Activated T-helper 1 cell treated with Interleukin-2 at 50 U/mL for 16 hours (primary cell): ENCODE data around the gene ACMSD.

Experiments
- DNase-seq: peaks from one replicate; pipeline ENCODE4 v3.0.0-alpha.2; 2020; ENCODE audit warnings: low read depth

ACMSD gene

DNA sequence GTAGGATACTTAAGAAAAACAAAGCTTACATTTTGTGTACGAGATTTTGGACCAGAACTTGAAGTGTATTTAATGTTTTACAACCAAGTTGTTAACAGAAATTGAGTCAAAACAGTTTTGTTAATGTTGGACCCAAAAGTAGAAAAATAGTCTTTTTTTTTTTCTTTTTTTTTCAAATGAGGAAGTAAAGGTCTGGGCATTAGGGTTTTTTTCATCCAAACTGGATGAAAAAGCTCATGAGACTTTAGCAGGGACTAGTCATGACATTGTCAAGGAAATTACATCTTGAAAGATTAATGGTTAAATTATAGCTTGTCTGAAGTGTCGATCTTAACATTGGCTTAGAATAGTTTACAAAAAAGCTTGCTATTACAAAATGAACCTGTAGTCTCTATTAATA lies 112.5 kb downstream of the ACMSD start:
- DNase-seq, result no peak
